SK-N-MC (cell line): ENCODE results near the gene ADAMTSL1.

Experiments
- DNase-seq: peaks from one replicate; pipeline ENCODE4 v3.0.0-alpha.2; 2011; ENCODE audit warnings: low read depth, low spot score
- H3K27ac ChIP-seq: fragments of 200-600 bp; sonication (generic); 2 replicates; pipeline ENCODE4 v1.5.1; 2016; ENCODE audit warnings: mixed run types
- H3K36me3 ChIP-seq: fragments of 200-600 bp; sonication (generic); 2 replicates; pipeline ENCODE4 v1.6.1; 2017; ENCODE audit warnings: antibody characterized with exemption, low read length, mixed read lengths; ENCODE audit not compliant: insufficient read depth
- H3K4me3 ChIP-seq: fragments of 200-600 bp; sonication (generic); 2 replicates; pipeline ENCODE4 v1.5.1; 2016
- H3K9ac ChIP-seq: fragments of 200-600 bp; sonication (generic); 2 replicates; pipeline ENCODE4 v1.8.0; 2017; ENCODE audit warnings: mixed run types, mixed read lengths; ENCODE audit not compliant: insufficient read length
- H3K9me3 ChIP-seq: fragments of 200-600 bp; sonication (generic); 2 replicates; pipeline ENCODE4 v1.6.1; 2017; ENCODE audit warnings: low read depth, mild to moderate bottlenecking, antibody characterized with exemption, low read length, moderate library complexity, mixed read lengths
- EZH2 ChIP-seq: fragments of 200-600 bp; sonication (generic); IDR thresholded peaks from one replicate; pipeline ENCODE4 v1.6.1; 2017; ENCODE audit warnings: antibody characterized with exemption
- FOXP2 ChIP-seq: optimal IDR thresholded peaks from 2 replicates; pipeline ENCODE3; 2011; ENCODE audit warnings: mild to moderate bottlenecking, moderate library complexity; ENCODE audit not compliant: insufficient read depth; ENCODE audit errors: extremely low read length, control extremely low read depth
- POLR2AphosphoS5 ChIP-seq: IDR thresholded peaks from 2 replicates; pipeline ENCODE4 v1.6.1; 2012; ENCODE audit warnings: mild to moderate bottlenecking, low read depth, low read length, borderline replicate concordance

ADAMTSL1 gene

GRCh38 chr9:18776836-18777820 lies 303.2 kb downstream of the ADAMTSL1 start:
- DNase-seq: no peak
- no peaks in the 10 kb centered on the region for H3K36me3 ChIP-seq
- H3K9ac ChIP-seq: no peak overlapping the region
- no peak overlapping the region for H3K4me3 ChIP-seq
- TF ChIP-seq FOXP2: no peak
- no peak for TF ChIP-seq EZH2
- no peak for TF ChIP-seq POLR2AphosphoS5
- H3K27ac ChIP-seq: no peak overlapping the region
- no peaks in the 10 kb centered on the region for H3K9me3 ChIP-seq

GRCh38 chr9:18778147-18778546 lies 304.2 kb downstream of the ADAMTSL1 start:
- Histone ChIP-seq H3K4me3 (no peak overlapping the region), H3K27ac (no peak overlapping the region), H3K9ac (no peak overlapping the region), H3K36me3 (no peaks in the 10 kb centered on the region), H3K9me3 (no peaks in the 10 kb centered on the region)
- DNase-seq: no peak
- TF ChIP-seq POLR2AphosphoS5 (no peak), EZH2 (no peak), FOXP2 (no peak)

- no peak overlapping the region for H3K9ac ChIP-seq
- no peak for DNase-seq
- H3K36me3 ChIP-seq: no peaks in the 10 kb centered on the region
- H3K9me3 ChIP-seq: no peaks in the 10 kb centered on the region
- no peak for TF ChIP-seq EZH2
- no peak for TF ChIP-seq POLR2AphosphoS5
- no peak for TF ChIP-seq FOXP2
- no peak overlapping the region for H3K4me3 ChIP-seq
- H3K27ac ChIP-seq: no peak overlapping the region
Measured at GRCh38 chr9:18778846-18779245, 304.9 kb downstream of the ADAMTSL1 start.

DNA sequence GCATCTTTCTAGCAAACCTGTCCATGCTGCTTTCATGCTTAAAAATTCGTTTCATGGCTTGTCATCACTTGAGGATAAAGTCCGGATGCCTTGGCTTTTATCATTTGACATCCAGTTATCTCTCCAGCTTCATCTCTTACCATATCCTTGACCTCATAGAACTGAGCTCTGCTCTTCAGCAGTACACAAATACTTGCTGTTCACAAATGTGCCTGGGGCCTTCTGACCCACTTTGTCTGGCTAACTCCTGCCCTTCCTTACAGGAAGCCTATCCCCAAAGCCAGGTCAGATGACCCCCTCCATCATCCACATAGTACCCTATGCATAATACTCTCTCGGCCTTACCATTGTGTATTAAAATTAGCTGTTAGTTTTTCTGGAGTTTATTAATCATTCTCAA lies 310.0 kb downstream of the ADAMTSL1 start:
- TF ChIP-seq EZH2: no peak
- TF ChIP-seq POLR2AphosphoS5: no peak
- no peak for TF ChIP-seq FOXP2
- Histone ChIP-seq H3K27ac (no peak overlapping the region), H3K9ac (no peak overlapping the region), H3K9me3 (no peaks in the 10 kb centered on the region), H3K4me3 (no peak overlapping the region), H3K36me3 (no peaks in the 10 kb centered on the region)
- DNase-seq: no peak

GRCh38 chr9:18785604-18786003 lies 311.7 kb downstream of the ADAMTSL1 start:
- H3K4me3 ChIP-seq: no peak overlapping the region
- no peaks in the 10 kb centered on the region for H3K36me3 ChIP-seq
- H3K9me3 ChIP-seq: no peaks in the 10 kb centered on the region
- no peak for DNase-seq
- TF ChIP-seq EZH2: no peak
- no peak for TF ChIP-seq POLR2AphosphoS5
- no peak overlapping the region for H3K27ac ChIP-seq
- H3K9ac ChIP-seq: no peak overlapping the region

GRCh38 chr9:18786196-18786595 lies 312.2 kb downstream of the ADAMTSL1 start:
- TF ChIP-seq EZH2: no peak
- TF ChIP-seq POLR2AphosphoS5: no peak
- TF ChIP-seq FOXP2: no peak
- H3K9me3 ChIP-seq: no peaks in the 10 kb centered on the region
- H3K4me3 ChIP-seq: no peak overlapping the region
- no peak overlapping the region for H3K27ac ChIP-seq
- H3K36me3 ChIP-seq: no peaks in the 10 kb centered on the region
- no peak for DNase-seq
- H3K9ac ChIP-seq: no peak overlapping the region

DNA sequence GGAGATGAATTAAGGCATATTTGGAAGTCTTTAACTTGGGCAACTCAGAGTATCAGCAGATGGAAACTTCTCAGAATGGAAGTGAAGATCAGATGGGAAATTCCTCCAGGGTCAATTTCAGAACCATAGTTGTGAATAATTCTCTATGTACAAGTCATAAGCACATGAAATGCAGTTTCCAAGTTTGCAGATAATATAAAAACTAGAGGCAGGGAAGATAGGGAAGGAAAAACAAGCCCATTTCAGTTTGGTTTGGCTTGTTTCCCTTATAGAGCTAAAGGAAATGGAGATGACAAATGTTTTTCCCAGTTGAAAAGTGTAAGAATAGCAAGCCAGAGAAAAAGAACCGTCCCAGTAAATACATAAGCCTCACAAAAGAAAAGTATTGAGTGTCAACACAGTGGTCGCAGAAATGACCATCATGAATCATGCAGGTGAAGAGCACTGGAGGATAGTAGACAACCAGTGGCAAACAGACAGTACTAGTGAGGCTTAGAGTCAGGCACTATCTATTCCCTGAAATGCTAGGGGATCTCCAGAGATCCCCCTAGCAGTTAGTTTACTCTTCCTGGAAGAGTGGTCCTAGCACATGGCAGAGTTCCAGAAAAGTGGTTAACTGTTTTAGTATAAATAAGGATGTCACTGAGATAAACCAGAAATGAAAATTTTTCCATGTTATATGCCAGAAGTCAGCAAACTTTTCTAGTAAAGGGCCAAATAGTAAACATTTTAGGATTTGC lies 313.1 kb downstream of the ADAMTSL1 start:
- no peak overlapping the region for H3K4me3 ChIP-seq
- DNase-seq: no peak
- no peaks in the 10 kb centered on the region for H3K36me3 ChIP-seq
- TF ChIP-seq FOXP2: no peak
- no peak for TF ChIP-seq POLR2AphosphoS5
- TF ChIP-seq EZH2: no peak
- H3K9me3 ChIP-seq: no peaks in the 10 kb centered on the region
- H3K9ac ChIP-seq: no peak overlapping the region
- no peak overlapping the region for H3K27ac ChIP-seq

DNA sequence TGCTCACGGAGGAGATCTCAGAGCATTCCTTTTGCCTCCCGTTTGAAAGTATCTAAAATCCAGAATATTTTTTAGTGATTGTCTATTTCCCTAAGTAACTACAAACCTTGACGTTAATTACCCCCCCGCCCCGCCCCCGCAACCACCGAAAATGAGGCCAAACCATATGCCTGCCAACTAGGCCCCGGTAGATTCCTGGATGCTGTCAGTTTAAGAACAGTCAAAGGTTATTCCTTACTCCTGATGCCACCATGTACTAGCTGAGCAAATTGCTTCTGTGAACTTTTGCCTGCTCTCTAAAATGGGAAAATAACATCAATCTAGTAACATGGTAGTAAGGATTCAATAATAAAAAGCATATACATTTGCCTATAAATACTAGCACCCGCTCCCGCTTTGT lies 314.3 kb downstream of the ADAMTSL1 start:
- Histone ChIP-seq H3K9me3 (no peaks in the 10 kb centered on the region), H3K36me3 (no peaks in the 10 kb centered on the region), H3K4me3 (no peak overlapping the region), H3K27ac (no peak overlapping the region), H3K9ac (no peak overlapping the region)
- no peak for TF ChIP-seq POLR2AphosphoS5
- no peak for TF ChIP-seq FOXP2
- no peak for TF ChIP-seq EZH2
- DNase-seq: no peak

- DNase-seq: peak; percentile 18
- no peak for TF ChIP-seq EZH2
- Histone ChIP-seq H3K9me3 (no peaks in the 10 kb centered on the region), H3K9ac (no peak overlapping the region), H3K36me3 (no peaks in the 10 kb centered on the region), H3K4me3 (no peak overlapping the region), H3K27ac (no peak overlapping the region)
Measured at GRCh38 chr9:18791074-18791473, 317.1 kb downstream of the ADAMTSL1 start.
